Astrocyte (in vitro differentiated cells and primary cell): ENCODE results near the gene HES2. TPM values are rescaled to one million over a fixed set of nuclear protein-coding genes. Genes with fewer than 3 reads are reported as not detected.
A peak's percentile ranks its signal among the peaks of the same experiment; 100 is the strongest.

Source experiments
- DNase-seq: peaks from one replicate; pipeline ENCODE4 v3.0.0-alpha.2; 2010; ENCODE audit warnings: low read depth
- FAIRE-seq: peaks from 2 replicates; lab custom pipeline; 2011; peaks lifted over from hg19 to GRCh38; lab: Jason Lieb, UNC
- H2AFZ ChIP-seq: 2 replicates; pipeline ENCODE4 v1.6.0; 2012; ENCODE audit warnings: low read depth, low read length, inconsistent platforms
- H3K27ac ChIP-seq: 2 replicates; pipeline ENCODE4 v1.5.1; 2011; ENCODE audit warnings: low read depth, low read length, inconsistent platforms
- H3K27me3 ChIP-seq: 2 replicates; pipeline ENCODE4 v1.6.0; 2011; ENCODE audit warnings: low read length, inconsistent platforms; ENCODE audit not compliant: insufficient read depth
- H3K36me3 ChIP-seq: 2 replicates; pipeline ENCODE4 v1.5.1; 2011; ENCODE audit warnings: low read length, inconsistent platforms; ENCODE audit not compliant: insufficient read depth
- H3K4me1 ChIP-seq: 2 replicates; pipeline ENCODE4 v1.5.1; 2011; ENCODE audit warnings: low read length, inconsistent platforms; ENCODE audit not compliant: insufficient read depth
- H3K4me2 ChIP-seq: 2 replicates; pipeline ENCODE4 v1.6.0; 2012; ENCODE audit warnings: low read length, inconsistent platforms
- H3K4me3 ChIP-seq: 2 replicates; pipeline ENCODE4 v1.5.1; 2011; ENCODE audit warnings: low read depth, mild to moderate bottlenecking, low read length, inconsistent platforms; ENCODE audit not compliant: insufficient read depth
- H3K79me2 ChIP-seq: 2 replicates; pipeline ENCODE4 v1.6.0; 2012; ENCODE audit warnings: mild to moderate bottlenecking, low read length, inconsistent platforms; ENCODE audit not compliant: insufficient read depth
- H3K9ac ChIP-seq: 2 replicates; pipeline ENCODE4 v1.6.0; 2012; ENCODE audit warnings: mild to moderate bottlenecking, low read length, inconsistent platforms
- H3K9me3 ChIP-seq: 2 replicates; pipeline ENCODE4 v1.5.1; 2012; ENCODE audit warnings: low read depth, mild to moderate bottlenecking, low read length, inconsistent platforms; ENCODE audit not compliant: insufficient read depth
- H4K20me1 ChIP-seq: 2 replicates; pipeline ENCODE4 v1.6.0; 2012; ENCODE audit warnings: low read length, inconsistent platforms; ENCODE audit not compliant: insufficient read depth
- H3K27ac Mint-ChIP-seq: one replicate; pipeline ENCODE4 v1.8.0; 2021; ENCODE audit warnings: mild to moderate bottlenecking, mixed read lengths; ENCODE audit not compliant: unreplicated experiment
- H3K27me3 Mint-ChIP-seq: one replicate; pipeline ENCODE4 v1.8.0; 2021; ENCODE audit warnings: low read depth, mixed read lengths; ENCODE audit not compliant: unreplicated experiment
- H3K36me3 Mint-ChIP-seq: one replicate; pipeline ENCODE4 v1.8.0; 2021; ENCODE audit warnings: low read depth, mixed read lengths; ENCODE audit not compliant: unreplicated experiment
- H3K4me1 Mint-ChIP-seq: one replicate; pipeline ENCODE4 v1.8.0; 2021; ENCODE audit warnings: low read depth, mixed read lengths; ENCODE audit not compliant: unreplicated experiment
- H3K4me3 Mint-ChIP-seq: one replicate; pipeline ENCODE4 v1.8.0; 2021; ENCODE audit warnings: mild to moderate bottlenecking, moderate library complexity, mixed read lengths; ENCODE audit not compliant: unreplicated experiment
- H3K9me3 Mint-ChIP-seq: one replicate; pipeline ENCODE4 v1.8.0; 2021; ENCODE audit warnings: mild to moderate bottlenecking, mixed read lengths; ENCODE audit not compliant: unreplicated experiment
- EZH2 ChIP-seq: IDR thresholded peaks from 2 replicates; pipeline ENCODE4 v1.6.1; 2012; ENCODE audit warnings: mild to moderate bottlenecking, low read length, inconsistent platforms; ENCODE audit not compliant: insufficient read depth
- total RNA-seq: library from RNA; stranded (reverse); gene quantifications from 2 replicates; pipeline ENCODE4 v1.2.1, GENCODE V29; 2021
- TF ChIP-seq, protein P1 (sequence below): IDR thresholded peaks from 2 replicates; pipeline ENCODE4 v1.5.1; 2011; ENCODE audit warnings: low read depth, mild to moderate bottlenecking, inconsistent platforms, low read length, moderate library complexity; ENCODE audit not compliant: insufficient read depth

HES2 gene
- total RNA-seq, 1 donor from 2014 or later: 3.0 TPM

GRCh38 chr1:6385488-6386191, 34.1 kb downstream of the HES2 start:
- no peaks in the 10 kb centered on the region for H3K36me3 ChIP-seq
- no peaks in the 10 kb centered on the region for H3K27me3 Mint-ChIP-seq
- H3K4me3 ChIP-seq: peak overlapping the region; percentile 40
- peak overlapping the region; percentile 71 for H3K4me3 Mint-ChIP-seq
- peak overlapping the region; percentile 53 for H3K27ac ChIP-seq
- FAIRE-seq: no peak
- peaks cover 20% of the 10 kb centered on the region for H3K4me1 ChIP-seq
- peak overlapping the region; percentile 84 for H3K4me2 ChIP-seq
- H2AFZ ChIP-seq: peak overlapping the region; percentile 67
- peaks cover 9% of the 10 kb centered on the region for H3K4me1 Mint-ChIP-seq
- no peaks in the 10 kb centered on the region for H3K9me3 Mint-ChIP-seq
- TF ChIP-seq, protein P1, sequence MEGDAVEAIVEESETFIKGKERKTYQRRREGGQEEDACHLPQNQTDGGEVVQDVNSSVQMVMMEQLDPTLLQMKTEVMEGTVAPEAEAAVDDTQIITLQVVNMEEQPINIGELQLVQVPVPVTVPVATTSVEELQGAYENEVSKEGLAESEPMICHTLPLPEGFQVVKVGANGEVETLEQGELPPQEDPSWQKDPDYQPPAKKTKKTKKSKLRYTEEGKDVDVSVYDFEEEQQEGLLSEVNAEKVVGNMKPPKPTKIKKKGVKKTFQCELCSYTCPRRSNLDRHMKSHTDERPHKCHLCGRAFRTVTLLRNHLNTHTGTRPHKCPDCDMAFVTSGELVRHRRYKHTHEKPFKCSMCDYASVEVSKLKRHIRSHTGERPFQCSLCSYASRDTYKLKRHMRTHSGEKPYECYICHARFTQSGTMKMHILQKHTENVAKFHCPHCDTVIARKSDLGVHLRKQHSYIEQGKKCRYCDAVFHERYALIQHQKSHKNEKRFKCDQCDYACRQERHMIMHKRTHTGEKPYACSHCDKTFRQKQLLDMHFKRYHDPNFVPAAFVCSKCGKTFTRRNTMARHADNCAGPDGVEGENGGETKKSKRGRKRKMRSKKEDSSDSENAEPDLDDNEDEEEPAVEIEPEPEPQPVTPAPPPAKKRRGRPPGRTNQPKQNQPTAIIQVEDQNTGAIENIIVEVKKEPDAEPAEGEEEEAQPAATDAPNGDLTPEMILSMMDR: no peak
- no peak for TF ChIP-seq EZH2
- H3K9ac ChIP-seq: peak overlapping the region; percentile 66
- H3K79me2 ChIP-seq: peaks cover 79% of the 10 kb centered on the region
- H3K9me3 ChIP-seq: no peaks in the 10 kb centered on the region
- H3K27me3 ChIP-seq: no peaks in the 10 kb centered on the region
- peak overlapping the region; percentile 86 for H3K27ac Mint-ChIP-seq
- DNase-seq: peak; percentile 72
- H4K20me1 ChIP-seq: peaks cover 13% of the 10 kb centered on the region
- H3K36me3 Mint-ChIP-seq: peaks cover 3% of the 10 kb centered on the region

GRCh38 chr1:6384962-6385361, 34.8 kb downstream of the HES2 start:
- Histone ChIP-seq H4K20me1 (peaks cover 13% of the 10 kb centered on the region), H3K9me3 (no peaks in the 10 kb centered on the region), H3K79me2 (peaks cover 78% of the 10 kb centered on the region), H3K36me3 (no peaks in the 10 kb centered on the region), H3K27ac (no peak overlapping the region), H2AFZ (peak overlapping the region; percentile 67), H3K4me2 (peak overlapping the region; percentile 84), H3K9ac (peak overlapping the region; percentile 66), H3K4me3 (peak overlapping the region; percentile 40), H3K27me3 (no peaks in the 10 kb centered on the region), H3K4me1 (peaks cover 20% of the 10 kb centered on the region)
- peaks cover under 1% of the 10 kb centered on the region for H3K9me3 Mint-ChIP-seq
- peaks cover 9% of the 10 kb centered on the region for H3K4me1 Mint-ChIP-seq
- peak overlapping the region; percentile 86 for H3K27ac Mint-ChIP-seq
- H3K27me3 Mint-ChIP-seq: no peaks in the 10 kb centered on the region
- DNase-seq (no peak), FAIRE-seq (no peak)
- peak overlapping the region; percentile 71 for H3K4me3 Mint-ChIP-seq
- TF ChIP-seq EZH2: no peak
- TF ChIP-seq, protein P1: no peak
- H3K36me3 Mint-ChIP-seq: peaks cover 4% of the 10 kb centered on the region

- no peak overlapping the region for H3K4me3 Mint-ChIP-seq
- H3K36me3 Mint-ChIP-seq: peaks cover 7% of the 10 kb centered on the region
Measured at GRCh38 chr1:6384135-6384534, 35.6 kb downstream of the HES2 start.

More at GRCh38 chr1:6384135-6384534, 35.6 kb downstream of the HES2 start:
- Histone ChIP-seq H3K9ac (no peak overlapping the region), H3K36me3 (no peaks in the 10 kb centered on the region), H4K20me1 (peaks cover 18% of the 10 kb centered on the region), H3K4me3 (no peak overlapping the region), H3K79me2 (peaks cover 78% of the 10 kb centered on the region), H3K4me2 (peak overlapping the region; percentile 84), H3K9me3 (no peaks in the 10 kb centered on the region), H3K4me1 (peaks cover 20% of the 10 kb centered on the region), H2AFZ (no peak overlapping the region), H3K27ac (no peak overlapping the region), H3K27me3 (no peaks in the 10 kb centered on the region)
- Mint-ChIP-seq H3K27me3 (no peaks in the 10 kb centered on the region), H3K4me1 (peaks cover 9% of the 10 kb centered on the region), H3K9me3 (peaks cover 4% of the 10 kb centered on the region), H3K27ac (no peak overlapping the region)
- no peak for TF ChIP-seq EZH2
- TF ChIP-seq, protein P1: no peak
- no peak for FAIRE-seq
- DNase-seq: no peak
